ENCODE results near the gene MYO6.

MYO6 gene

DNA sequence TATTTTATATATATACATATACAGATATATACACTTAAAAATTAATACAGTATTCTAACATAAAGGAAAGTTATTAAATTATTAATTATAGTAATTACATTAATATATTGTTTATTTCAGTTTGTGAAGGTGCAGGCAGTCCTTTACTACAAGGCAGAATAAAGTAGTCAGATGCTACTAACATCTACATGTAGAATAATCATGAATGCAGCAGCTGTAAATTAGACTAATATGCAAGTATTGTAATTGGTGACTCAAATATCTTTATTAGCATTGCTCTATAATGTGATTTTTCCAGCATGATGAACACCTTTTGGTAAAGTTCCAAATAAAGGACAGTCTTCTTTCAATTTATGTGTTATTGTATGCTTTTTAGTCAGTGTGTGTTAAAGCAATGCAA lies 17.3 kb downstream of the MYO6 start:
- no peak for DNase-seq (ENCODE audit: low read depth)

DNA sequence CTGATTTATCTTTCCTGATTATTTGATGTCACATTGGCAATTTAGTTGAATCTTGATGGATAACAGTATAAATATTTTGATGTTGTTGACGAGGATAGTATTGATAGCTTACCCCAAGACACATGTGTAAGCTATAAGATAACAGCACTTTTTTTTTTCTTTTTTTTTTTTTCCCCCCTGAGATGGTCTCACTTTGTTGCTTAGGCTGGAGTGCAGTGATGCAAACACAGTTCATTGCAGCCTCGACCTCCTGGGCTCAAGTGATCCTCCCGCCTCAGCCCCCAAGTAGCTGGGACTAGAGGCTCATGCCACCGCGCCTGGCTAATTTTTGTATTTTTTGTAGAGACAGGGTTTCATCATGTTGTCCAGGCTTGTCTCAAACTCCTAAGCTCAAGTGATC lies 21.8 kb downstream of the MYO6 start:
- no peak for DNase-seq (ENCODE audit: low read depth)

DNA sequence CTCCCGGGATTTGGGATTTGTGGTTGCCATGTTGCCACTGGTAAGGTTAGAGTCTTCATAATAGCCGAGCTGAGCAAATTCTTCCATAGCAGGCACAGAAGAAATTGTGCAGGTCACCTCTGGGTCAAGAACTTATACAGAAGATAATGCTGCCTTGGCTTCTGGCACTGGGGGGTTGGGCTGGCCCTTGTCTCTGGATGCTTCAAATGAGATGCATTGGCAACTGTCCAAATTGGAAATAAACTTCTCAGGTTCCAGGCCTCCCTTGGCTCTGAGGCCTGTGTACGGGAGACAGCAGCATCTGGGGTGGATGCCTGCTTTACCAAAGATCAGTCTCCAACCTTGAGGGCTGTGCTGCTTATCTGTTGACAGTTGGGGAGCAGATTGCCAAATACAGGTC lies 26.2 kb downstream of the MYO6 start:
- DNase-seq (ENCODE audit: low read depth): no peak

DNA sequence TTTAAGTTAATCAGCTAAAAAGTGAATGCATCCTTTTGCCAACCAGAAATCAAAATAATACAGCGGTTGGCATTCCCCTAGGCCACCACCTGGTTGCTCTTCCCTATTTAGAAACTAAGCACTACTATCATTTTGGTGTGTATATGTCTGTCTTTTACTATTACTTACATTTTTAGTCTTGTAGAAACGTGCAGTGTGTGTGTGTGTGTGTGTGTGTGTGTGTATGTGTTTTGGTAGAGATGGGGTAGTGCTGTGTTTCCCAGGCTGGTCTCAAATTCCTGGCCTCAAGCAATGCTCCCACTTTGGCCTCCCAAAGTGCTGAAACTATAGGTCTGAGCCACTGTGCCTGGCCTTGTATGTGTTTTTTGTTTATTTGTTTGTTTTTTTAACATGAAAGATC lies 27.4 kb downstream of the MYO6 start:
- no peak for DNase-seq (ENCODE audit: low read depth)

DNA sequence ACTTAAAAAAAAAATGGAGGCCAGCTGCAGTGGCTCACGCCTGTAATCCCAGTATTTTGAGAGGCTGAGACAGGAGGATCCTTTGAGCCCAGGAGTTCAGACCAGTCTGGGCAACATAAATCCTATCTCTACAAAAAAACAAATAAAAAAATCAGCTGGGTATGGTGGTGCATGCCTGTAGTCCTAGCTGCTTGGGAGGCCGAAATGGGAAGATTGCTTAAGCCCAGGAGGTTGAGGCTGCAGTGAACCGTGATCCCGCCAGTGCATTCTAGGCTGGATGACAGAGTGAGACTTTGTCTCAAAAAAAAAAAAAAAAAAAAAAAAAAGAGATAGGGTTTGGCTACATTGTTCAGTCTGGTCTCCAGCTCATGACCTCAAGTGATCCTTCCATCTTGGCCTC lies 29.7 kb downstream of the MYO6 start:
- DNase-seq (ENCODE audit: low read depth): no peak

DNA sequence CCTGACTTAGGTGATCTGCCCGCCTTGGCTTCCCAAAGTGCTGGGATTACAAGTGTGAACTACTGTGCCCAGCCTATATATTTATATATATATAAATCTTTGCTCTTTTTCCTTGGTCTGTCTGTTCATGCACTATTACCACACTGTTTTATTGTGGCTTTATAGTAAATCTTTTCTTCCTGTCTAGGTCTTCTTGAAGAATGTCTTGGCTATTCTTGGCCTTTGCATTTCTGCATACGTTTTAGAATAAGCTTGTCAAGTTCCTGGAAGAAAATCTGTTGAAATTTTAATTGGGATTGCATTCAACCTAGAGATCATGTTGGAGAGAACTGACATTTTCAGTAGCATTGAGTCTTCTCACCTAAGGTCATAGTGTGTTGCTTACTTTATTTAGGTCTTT lies 37.1 kb downstream of the MYO6 start:
- DNase-seq (ENCODE audit: low read depth): no peak

DNA sequence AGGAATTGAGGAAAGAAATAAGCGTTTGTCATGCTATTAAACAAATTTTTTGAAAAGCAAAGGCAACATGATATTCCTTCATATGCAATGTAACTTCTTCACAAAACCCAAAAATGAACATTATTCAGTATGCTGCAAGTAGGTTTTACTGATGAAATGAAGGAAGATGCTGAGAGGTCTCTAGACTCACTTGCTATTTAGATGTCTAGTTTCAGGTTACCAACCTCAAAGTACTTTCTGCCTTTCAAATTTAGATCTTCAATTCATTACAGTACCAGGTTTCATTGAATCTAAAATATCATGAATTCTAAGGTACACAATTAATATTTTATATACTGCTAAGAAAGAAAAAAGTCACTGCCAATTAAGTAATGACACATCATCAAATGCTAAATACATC lies 39.9 kb downstream of the MYO6 start:
- DNase-seq (ENCODE audit: low read depth): no peak

DNA sequence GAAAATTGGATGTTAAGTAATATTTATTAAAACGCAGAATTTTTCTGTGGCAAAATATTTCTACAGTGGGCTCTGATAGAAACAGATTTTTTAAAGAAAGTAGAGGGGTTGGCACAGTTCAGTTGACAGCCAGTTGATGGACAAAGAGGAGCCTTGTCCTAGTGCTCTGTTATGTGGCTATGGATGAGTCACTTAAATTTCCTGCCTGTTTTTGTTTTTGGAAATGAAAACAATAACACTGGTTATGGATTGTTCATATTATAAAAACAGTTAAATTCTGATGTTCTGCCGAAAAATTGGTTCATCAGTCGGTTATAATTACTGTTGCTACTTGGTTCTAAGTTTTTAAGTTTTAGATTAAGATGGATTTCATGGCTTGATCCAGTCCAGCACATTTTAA lies 42.8 kb downstream of the MYO6 start:
- no peak for DNase-seq (ENCODE audit: low read depth)

DNA sequence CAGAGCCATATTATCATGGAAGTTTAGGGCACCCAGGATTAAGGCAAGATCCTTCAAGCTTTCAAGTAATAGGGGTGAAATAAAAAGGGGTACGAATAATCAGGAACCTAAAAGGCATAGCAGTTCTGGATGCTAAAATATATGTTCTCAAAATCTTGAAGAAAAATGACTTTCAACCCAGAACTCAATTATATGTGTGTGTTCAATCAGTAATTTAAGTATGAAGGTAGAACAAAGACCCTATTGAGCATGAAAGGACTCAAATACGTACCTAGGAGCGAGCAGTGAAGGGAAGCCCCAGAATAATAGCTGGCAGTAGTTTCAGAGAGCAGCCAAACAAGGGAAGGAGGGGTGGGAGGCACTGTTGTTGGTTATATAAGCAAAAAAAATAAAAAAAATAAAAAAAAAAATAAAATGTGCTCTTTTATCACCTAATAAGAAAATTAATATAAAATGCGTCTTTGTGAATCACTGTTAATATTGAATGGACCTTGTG lies 45.4 kb downstream of the MYO6 start:
- no peak for DNase-seq (ENCODE audit: low read depth)

DNA sequence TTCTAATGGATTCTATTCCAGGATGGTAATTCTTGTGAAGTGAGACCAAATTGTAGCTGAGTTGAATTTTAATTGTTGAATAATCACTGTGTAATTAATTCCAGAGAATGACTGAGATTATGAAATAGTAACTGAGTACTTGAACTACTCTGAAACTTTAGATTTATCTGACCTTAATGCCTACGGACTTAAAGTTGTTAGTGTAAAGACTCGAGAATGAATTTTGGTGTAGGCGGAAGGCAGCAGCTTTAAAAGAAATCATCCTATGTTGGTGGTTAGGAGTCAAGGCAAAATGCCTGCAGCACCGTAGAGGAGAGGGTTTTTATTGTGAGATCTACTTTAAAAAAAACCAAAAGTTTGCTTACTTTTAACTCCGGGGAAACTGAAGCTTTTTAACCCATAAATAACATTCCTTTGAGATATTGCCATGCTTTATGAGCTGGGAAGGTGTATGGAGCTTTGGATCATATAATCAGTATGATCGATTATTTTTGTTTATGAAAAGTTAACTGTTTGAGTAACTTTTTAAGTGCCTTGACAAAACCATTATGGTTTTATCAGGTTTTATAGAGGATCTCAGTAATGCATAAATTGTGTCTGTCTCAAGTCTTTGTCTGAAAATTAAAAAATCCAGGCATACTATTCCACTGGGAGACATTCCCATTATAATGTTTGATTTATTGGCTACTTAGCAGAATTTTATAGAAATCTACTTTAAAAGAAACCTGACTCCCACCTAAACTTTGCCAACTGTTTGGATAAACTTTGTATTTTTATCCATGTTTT lies 46.1 kb downstream of the MYO6 start:
- no peak for DNase-seq (ENCODE audit: low read depth)

DNA sequence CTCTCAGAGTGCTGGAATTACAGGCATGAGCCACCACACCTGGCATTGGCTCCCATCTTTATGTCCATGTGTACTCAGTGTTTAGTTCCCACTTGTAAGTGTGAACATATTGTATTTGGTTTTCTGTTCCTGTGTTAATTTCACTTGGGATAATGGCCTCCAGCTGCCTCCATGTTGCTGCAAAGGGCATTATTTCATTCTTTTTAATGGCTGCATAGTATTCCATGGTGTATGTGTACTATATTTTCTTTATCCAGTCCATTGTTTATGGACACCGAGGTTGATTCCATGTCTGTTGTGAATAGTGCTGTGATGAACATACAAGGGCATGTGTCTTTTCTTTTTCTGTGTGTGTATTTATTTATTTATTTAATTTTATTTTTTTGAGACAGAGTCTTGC lies 47.7 kb downstream of the MYO6 start:
- DNase-seq (ENCODE audit: low read depth): no peak

DNA sequence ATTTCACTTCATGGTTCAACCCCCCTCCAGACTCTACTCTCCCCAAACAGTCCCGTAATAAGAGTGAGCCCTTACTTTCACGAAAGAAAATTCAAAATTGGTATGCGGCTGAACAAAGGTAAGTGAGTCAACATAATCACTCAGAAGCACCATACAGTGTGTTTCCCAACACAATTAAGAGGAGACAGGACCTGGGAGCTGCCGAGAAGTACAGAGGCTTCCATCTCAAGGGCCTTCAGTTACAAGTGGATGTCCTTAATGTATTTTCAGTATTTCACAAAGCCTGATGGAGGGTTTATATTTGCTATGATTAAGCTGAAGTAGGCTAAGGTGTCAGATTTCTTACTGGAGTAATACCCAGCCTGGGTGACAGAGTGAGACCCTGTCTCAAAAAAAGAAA lies 51.1 kb downstream of the MYO6 start:
- no peak for DNase-seq (ENCODE audit: low read depth)

DNA sequence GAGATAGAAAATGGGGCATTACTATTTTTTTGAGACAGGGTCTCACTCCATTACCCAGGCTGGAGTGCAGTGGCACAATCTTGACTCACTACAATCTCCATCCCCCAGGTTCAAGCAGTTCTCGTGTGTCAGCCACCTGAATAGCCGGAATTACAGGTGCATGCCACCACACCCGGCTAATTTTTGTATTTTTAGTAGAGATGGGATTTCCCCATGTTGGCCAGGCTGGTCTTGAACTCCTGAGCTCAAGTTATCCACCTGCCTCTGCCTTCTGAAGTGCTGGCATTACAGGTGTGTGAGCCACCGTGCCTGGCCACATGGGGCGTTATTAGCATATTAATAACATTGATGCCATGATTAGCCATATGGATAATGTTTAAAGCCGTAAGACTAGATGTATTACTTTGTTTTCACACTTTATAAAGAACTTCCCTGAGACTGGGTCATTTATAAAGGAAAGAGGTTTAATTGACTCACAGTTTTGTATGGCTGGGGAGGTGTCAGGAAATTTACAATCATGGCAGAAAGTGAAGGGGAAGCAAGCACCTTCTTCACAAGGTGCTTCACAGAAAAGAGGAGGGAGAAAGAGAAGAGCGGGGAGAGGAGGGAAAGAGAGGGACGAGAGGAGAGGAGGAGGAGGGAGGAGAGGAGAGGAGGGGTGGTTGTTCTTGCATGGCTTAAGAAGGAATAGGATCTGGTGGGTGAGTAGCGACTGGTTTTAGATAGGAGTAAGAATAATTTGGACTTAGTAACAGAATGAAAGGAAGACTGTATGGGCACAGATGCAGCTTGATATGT lies 51.9 kb downstream of the MYO6 start:
- DNase-seq (ENCODE audit: low read depth): no peak

DNA sequence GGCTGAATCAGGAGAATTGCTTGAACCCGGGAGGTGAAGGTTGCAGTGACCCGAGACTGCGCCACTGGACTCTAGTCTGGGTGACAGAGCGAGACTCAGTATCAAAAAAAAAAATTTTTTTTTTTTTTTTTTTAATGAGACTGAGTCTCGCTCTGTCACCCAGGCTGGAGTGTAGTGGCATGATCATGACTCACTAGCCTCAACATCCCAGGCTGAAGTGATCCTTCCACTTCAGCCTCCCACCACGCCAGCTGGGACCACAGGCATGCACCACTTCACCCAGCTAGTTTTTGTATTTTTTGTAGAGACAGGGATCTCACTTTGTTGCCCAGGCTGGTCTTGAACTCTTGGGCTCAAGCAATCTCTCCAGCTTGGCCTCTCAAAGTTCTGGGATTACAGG lies 53.3 kb downstream of the MYO6 start:
- DNase-seq (ENCODE audit: low read depth): no peak

DNA sequence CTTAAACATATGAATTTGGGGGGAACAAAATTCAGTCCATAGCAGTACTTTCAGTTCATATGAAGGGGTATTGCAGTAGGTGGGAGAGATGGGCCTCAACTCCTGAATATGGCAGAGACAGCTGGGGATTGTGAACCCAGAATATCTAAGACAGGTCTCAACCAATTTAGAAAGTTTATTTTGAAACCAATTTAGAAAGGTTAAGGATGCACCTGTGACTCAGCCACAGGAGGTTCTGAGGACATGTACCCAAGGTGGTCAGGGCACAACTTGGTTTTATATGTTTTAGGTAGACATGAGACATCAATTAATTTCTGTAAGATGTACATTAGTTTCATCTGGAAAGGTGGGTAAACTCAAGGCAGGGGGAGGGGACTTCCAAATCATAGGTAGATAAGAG lies 59.5 kb downstream of the MYO6 start:
- DNase-seq (ENCODE audit: low read depth): no peak

DNA sequence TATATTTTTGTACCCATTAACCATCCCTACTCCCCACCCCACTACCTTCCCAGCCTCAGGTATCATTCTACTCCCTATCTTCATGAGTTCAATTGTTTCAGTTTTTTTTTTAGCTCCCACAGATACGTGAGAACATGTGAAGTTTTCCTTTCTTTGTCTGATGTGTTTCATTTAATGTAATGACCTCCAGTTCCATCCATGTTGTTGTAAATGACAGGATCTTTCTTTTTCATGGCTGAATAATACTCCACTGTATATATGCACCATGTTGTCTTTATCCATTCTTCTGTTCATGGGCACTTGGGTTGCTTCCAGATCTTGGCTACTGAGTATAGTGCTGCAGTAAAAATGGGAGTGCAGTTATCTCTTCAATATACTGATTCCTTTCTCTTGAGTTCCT lies 63.5 kb downstream of the MYO6 start:
- no peak for DNase-seq (ENCODE audit: low read depth)

DNA sequence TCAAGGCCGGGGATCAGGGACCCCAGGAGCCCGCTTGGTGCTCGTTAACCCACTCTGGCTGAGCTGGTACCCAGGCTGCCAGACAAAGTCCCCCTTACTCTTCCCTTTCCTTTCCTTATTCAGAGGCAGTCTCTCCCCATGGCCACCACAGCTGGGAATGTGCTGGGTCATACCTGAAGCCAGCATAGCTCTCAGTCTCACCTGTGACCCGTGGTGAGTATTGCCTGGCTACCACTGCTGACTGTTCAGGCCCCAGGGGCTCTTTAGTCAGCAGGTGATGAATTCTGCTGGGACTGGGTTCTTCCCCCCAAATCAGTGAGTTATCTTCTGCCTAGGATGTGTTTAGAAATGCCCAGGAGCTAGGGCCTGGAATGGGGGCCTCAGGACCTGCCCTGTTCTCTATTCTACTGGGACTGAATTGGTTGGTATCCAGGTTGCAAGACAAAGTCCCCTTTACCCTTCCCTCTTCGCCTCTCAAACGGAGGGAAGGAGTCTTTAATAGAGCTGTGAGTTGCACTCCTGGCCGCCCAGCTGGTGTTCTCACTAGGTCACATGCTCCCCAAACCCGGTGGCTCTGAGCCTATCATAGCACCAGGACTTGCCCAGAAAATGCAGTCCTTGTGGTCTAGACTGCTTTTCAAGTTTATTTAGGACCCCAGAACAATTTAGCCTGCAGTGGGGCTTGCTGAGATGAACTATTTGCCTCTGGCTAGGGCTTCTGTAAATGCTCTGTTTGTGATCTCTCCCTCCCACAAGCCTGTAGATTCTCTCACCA lies 64.6 kb downstream of the MYO6 start:
- DNase-seq (ENCODE audit: low read depth): no peak

DNA sequence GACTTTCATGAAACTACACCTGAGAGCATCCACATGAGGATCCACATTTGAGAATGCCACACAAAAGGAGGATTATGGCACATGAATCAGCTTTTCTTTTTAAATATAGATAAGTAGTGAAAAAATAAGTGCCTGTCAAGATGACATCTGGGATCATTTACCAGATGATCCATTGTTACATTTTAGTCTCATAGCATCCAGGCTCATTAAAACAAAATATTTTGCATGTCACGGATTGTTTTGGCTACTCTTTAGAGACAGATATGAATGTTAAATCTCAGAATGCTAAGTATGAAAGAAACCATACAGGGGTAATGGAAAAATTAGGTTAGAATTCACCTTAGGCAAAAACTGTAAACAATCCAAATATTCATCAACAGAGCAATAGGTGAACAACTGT lies 66.7 kb downstream of the MYO6 start:
- DNase-seq (ENCODE audit: low read depth): no peak

DNA sequence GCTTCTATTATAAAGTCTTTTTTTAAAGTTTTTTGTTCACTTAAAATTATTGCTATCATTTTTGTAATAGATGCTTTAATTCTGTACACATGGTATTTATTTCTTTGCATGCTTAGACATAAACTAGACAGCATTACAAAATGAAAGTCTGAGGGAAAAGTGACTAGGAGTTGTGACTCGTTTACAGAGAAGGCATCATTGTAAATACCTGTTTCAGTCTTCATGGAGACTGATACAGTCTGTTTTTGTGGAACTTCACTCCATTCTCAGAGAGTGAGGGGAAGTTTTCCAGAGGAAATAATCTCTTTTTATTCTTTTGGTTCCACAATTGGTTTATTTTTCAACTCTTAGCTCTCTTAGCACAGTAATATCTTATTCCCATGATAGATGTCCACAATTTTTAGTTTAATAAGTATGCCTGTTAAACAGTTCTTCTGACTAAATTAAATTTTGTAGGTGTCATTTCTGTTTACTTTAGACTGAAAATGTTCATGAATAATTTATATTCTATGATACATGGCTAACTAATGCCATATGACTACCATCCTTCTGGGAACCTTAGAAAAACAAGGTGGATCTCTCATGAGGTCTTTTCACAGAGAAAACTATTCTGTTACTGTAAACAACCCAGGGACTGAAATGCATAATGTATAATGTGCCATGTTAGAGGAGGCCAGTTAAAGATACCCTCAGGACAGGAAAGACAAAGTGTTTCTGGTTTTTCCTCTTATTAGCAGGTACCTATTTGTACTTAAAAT lies 69.2 kb downstream of the MYO6 start:
- DNase-seq (ENCODE audit: low read depth): no peak

DNA sequence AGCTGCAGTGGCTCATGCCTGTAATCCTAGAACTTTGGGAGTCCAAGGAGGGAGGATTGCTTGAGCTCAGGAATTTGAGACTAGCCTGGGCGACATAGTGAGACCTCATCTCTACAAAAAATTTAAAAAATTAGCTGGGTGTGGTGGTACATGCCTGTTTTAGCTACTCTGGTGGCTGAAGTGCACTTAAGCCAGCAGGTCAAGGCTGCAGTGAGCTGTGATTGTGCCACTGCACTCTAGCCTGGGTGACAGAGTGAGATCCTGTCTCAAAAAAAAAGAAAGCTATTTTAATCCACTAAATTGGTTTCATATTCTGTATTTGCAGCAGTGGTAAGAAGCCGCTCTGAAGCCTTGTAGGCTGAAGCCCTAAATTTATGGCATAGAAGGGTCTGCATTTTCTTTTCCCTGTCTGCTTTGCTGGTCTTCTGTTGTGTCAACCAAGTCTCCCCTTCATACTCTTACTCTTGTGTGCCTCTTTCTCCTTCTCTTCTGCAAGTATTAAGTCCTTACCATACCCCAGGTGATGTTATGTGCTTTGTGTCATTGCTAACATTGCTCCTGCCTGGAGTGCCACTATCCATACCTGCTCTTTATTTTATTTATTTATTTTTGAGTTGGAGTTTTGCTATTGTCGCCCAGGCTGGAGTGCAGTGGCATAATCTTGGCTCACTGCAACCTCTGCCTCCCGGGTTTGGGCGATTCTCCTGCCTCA lies 70.9 kb downstream of the MYO6 start:
- DNase-seq (ENCODE audit: low read depth): no peak

DNA sequence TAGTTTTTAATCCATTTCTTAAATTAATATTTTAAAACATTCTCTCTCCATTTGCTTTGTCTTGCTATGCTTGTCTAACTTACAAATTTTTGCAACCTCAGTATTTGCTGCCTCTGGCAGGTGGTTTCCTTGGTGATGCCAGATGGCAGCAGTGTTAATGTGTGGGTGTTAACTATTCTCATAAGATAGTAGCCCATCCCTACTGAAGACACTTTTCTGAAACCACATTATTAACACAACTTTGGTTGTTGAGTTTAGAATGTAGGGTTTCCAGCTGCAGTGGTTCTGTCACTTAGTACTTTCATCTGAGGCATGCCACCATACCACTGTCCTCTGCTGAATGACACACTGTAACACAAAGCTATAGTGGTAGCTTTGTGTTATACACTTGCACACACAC lies 75.1 kb downstream of the MYO6 start:
- no peak for DNase-seq (ENCODE audit: low read depth)

Measured in activated T-helper 9 cell treated with anti-CD3 and anti-CD28 coated beads, Interleukin-2, amount 50 U/mL, for 16 hours (primary cell).